HFFc6 (cell line): ENCODE results near the gene NEU4. TPM values are rescaled to one million over a fixed set of nuclear protein-coding genes. Genes with fewer than 3 reads are reported as not detected.

Source experiments
- DNase-seq: peaks from one replicate; pipeline ENCODE4 v3.0.0-alpha.2; 2018
- H3K27ac Mint-ChIP-seq: 2 replicates; pipeline ENCODE4 v1.8.0; 2020; ENCODE audit warnings: mild to moderate bottlenecking, mixed read lengths
- H3K27me3 Mint-ChIP-seq: 2 replicates; pipeline ENCODE4 v1.8.0; 2021; ENCODE audit warnings: mild to moderate bottlenecking, moderate library complexity, mixed read lengths; ENCODE audit not compliant: insufficient read depth
- H3K36me3 Mint-ChIP-seq: 2 replicates; pipeline ENCODE4 v1.8.0; 2021; ENCODE audit warnings: low read depth, mixed read lengths
- H3K4me1 Mint-ChIP-seq: 2 replicates; pipeline ENCODE4 v1.8.0; 2020; ENCODE audit warnings: low read depth, mixed read lengths
- H3K4me3 Mint-ChIP-seq: 2 replicates; pipeline ENCODE4 v1.8.0; 2020; ENCODE audit warnings: mild to moderate bottlenecking, moderate library complexity, mixed read lengths
- H3K9me3 Mint-ChIP-seq: 2 replicates; pipeline ENCODE4 v1.8.0; 2020; ENCODE audit warnings: mild to moderate bottlenecking, mixed read lengths
- CTCF ChIP-seq: fragments of 200-600 bp; sonication (generic); IDR thresholded peaks from 2 replicates; pipeline ENCODE4 v1.5.0; 2021; ENCODE audit warnings: antibody characterized with exemption, mild to moderate bottlenecking
- total RNA-seq, 6 experiments: library from RNA; stranded (reverse); fragmentation: NEBNext Ultra II Directional; extraction: Animal tissue kit (Norgen Biotek cat#: 25700); gene quantifications; 2 replicates in 1 of 6; 3 replicates in 5 of 6; pipeline ENCODE4 v1.2.3, GENCODE V29; 2021

NEU4 gene
- total RNA-seq, 6 experiments from 2014 or later: 0.08 TPM; not detected in 5

GRCh38 chr2:241796209-241796608 is 12.8 kb upstream of the NEU4 start:
- Mint-ChIP-seq H3K4me1 (no peaks in the 10 kb centered on the region), H3K4me3 (no peak overlapping the region), H3K36me3 (no peaks in the 10 kb centered on the region), H3K9me3 (no peaks in the 10 kb centered on the region), H3K27me3 (peaks cover 16% of the 10 kb centered on the region), H3K27ac (no peak overlapping the region)
- no peak for TF ChIP-seq CTCF
- no peak for DNase-seq

GRCh38 chr2:241796610-241797138 is 12.3 kb upstream of the NEU4 start:
- Mint-ChIP-seq H3K36me3 (no peaks in the 10 kb centered on the region), H3K4me1 (no peaks in the 10 kb centered on the region), H3K27ac (no peak overlapping the region), H3K9me3 (no peaks in the 10 kb centered on the region), H3K4me3 (no peak overlapping the region), H3K27me3 (peaks cover 16% of the 10 kb centered on the region)
- no peak for DNase-seq
- TF ChIP-seq CTCF: no peak

GRCh38 chr2:241797441-241798080 is 11.4 kb upstream of the NEU4 start:
- Mint-ChIP-seq H3K4me3 (no peak overlapping the region), H3K36me3 (no peaks in the 10 kb centered on the region), H3K4me1 (no peaks in the 10 kb centered on the region), H3K9me3 (no peaks in the 10 kb centered on the region), H3K27ac (no peak overlapping the region), H3K27me3 (peaks cover 16% of the 10 kb centered on the region)
- no peak for TF ChIP-seq CTCF
- no peak for DNase-seq

GRCh38 chr2:241798081-241798630 is 10.8 kb upstream of the NEU4 start:
- DNase-seq: no peak
- H3K27ac Mint-ChIP-seq: no peak overlapping the region
- peaks cover 16% of the 10 kb centered on the region for H3K27me3 Mint-ChIP-seq
- no peaks in the 10 kb centered on the region for H3K4me1 Mint-ChIP-seq
- no peaks in the 10 kb centered on the region for H3K9me3 Mint-ChIP-seq
- no peaks in the 10 kb centered on the region for H3K36me3 Mint-ChIP-seq
- no peak for TF ChIP-seq CTCF
- no peak overlapping the region for H3K4me3 Mint-ChIP-seq

GRCh38 chr2:241798631-241799521 is 10.1 kb upstream of the NEU4 start:
- Mint-ChIP-seq H3K9me3 (no peaks in the 10 kb centered on the region), H3K36me3 (no peaks in the 10 kb centered on the region), H3K4me3 (no peak overlapping the region), H3K4me1 (no peaks in the 10 kb centered on the region), H3K27me3 (peaks cover 13% of the 10 kb centered on the region), H3K27ac (no peak overlapping the region)
- DNase-seq: no peak
- TF ChIP-seq CTCF: no peak
